Measurements from ENCODE around the gene ST6GAL1. TPM values are rescaled to one million over a fixed set of nuclear protein-coding genes. Genes with fewer than 3 reads are reported as not detected.
A peak's percentile ranks its signal among the peaks of the same experiment; 100 is the strongest.
"Not testable (repeated sequence)": the region's sequence is repeated elsewhere in the genome, so short reads cannot be mapped to it uniquely, and the experiment has no call there.

The ST6GAL1 gene
- total RNA-seq, 4 donors from 2014 or later = 74.8 to 189 (median 113) TPM

- H3K27ac ChIP-seq = peak overlapping the region in 2 of 3 donors; percentile 16 to 66
- no peak for DNase-seq
- TF ChIP-seq POLR2A (IDR thresholded peaks at IDR 0.05) (peak in 1 of 2 donors; percentile 6), CTCF (IDR thresholded peaks at IDR 0.05) (no peak)
- 78 to 85% methylated on average over 6 of the region's 6 CpGs for WGBS, 2 donors
- H3K4me1 ChIP-seq = peaks cover 27 to 77% of the 10 kb centered on the region in 2 donors
- H3K9me3 ChIP-seq = no peaks in the 10 kb centered on the region
- H3K27me3 ChIP-seq = no peaks in the 10 kb centered on the region
- intact Hi-C loops (cut with DNase I) = loop anchor here (10.0 kb wide), 1 partner anchor 87 kb away; the partner anchor contains the start of gene ST6GAL1
- no peak overlapping the region for H3K4me3 ChIP-seq (replicated peaks in 1 of 3)
- H3K36me3 ChIP-seq = no peaks in the 10 kb centered on the region
Measured at GRCh38 chr3:187021748-187022402, 91.5 kb downstream of the ST6GAL1 start.

GRCh38 chr3:187022403-187023029, 92.2 kb downstream of the ST6GAL1 start:
- Histone ChIP-seq H3K9me3 (no peaks in the 10 kb centered on the region), H3K36me3 (no peaks in the 10 kb centered on the region), H3K4me3 (replicated peaks in 1 of 3) (no peak overlapping the region), H3K27ac (peak overlapping the region in 2 of 3 donors; percentile 16 to 66), H3K27me3 (no peaks in the 10 kb centered on the region), H3K4me1 (peaks cover 20 to 77% of the 10 kb centered on the region in 2 donors)
- intact Hi-C loops (cut with DNase I) = loop anchor here (10.0 kb wide), 1 partner anchor 88 kb away; the partner anchor contains the start of gene ST6GAL1
- WGBS, 2 donors = 86 to 91% methylated on average over 3 of the region's 3 CpGs
- no peak for TF ChIP-seq CTCF (IDR thresholded peaks at IDR 0.05)
- no peak for TF ChIP-seq POLR2A (IDR thresholded peaks at IDR 0.05)
- no peak for DNase-seq

- intact Hi-C loops (cut with DNase I) = loop anchor here (10.0 kb wide), 1 partner anchor 89 kb away; the partner anchor contains the start of gene ST6GAL1
- not testable (repeated sequence) for H3K9me3 ChIP-seq; DNase-seq; H3K4me3 ChIP-seq (replicated peaks in 1 of 3); H3K36me3 ChIP-seq; H3K27me3 ChIP-seq
- WGBS, 2 donors = 95 to 98% methylated on average over 2 of the region's 2 CpGs
- H3K27ac ChIP-seq = peak overlapping the region in 1 of 3 donors; percentile 66
- H3K4me1 ChIP-seq = peaks cover 16 to 77% of the 10 kb centered on the region in 2 donors
Measured at GRCh38 chr3:187023340-187023739, 93.0 kb downstream of the ST6GAL1 start.

GRCh38 chr3:187024536-187025226, 94.4 kb downstream of the ST6GAL1 start:
- intact Hi-C loops (cut with DNase I) = loop anchor here (10.0 kb wide), 1 partner anchor 90 kb away; the partner anchor contains the start of gene ST6GAL1
- Histone ChIP-seq H3K27me3 (no peaks in the 10 kb centered on the region), H3K36me3 (no peaks in the 10 kb centered on the region), H3K4me3 (replicated peaks in 1 of 3) (no peak overlapping the region), H3K9me3 (no peaks in the 10 kb centered on the region), H3K27ac (peak overlapping the region in 2 of 3 donors; percentile 36 to 71), H3K4me1 (peaks cover 20 to 79% of the 10 kb centered on the region in 2 donors)
- 75 to 77% methylated on average over 10 of the region's 10 CpGs for WGBS, 2 donors
- peak; percentile 21 to 40 for DNase-seq
- no peak for TF ChIP-seq CTCF (IDR thresholded peaks at IDR 0.05)
- no peak for TF ChIP-seq POLR2A (IDR thresholded peaks at IDR 0.05)

- Histone ChIP-seq H3K36me3 (no peaks in the 10 kb centered on the region), H3K4me3 (replicated peaks in 1 of 3) (no peak overlapping the region), H3K27ac (peak overlapping the region in 2 of 3 donors; percentile 36 to 71), H3K9me3 (no peaks in the 10 kb centered on the region), H3K4me1 (peaks cover 20 to 77% of the 10 kb centered on the region in 2 donors), H3K27me3 (no peaks in the 10 kb centered on the region)
- no peak for DNase-seq
- WGBS, 2 donors = 85 to 86% methylated on average over 6 of the region's 6 CpGs
- intact Hi-C loops (cut with DNase I) = loop anchor here (10.0 kb wide), 1 partner anchor 90 kb away; the partner anchor contains the start of gene ST6GAL1
- TF ChIP-seq POLR2A (IDR thresholded peaks at IDR 0.05) = no peak
- TF ChIP-seq CTCF (IDR thresholded peaks at IDR 0.05) = no peak
Measured at GRCh38 chr3:187025254-187025655, 94.9 kb downstream of the ST6GAL1 start.
